Gastrocnemius medialis (tissue), 4 donors: Measurements from ENCODE around the gene RRP8. TPM values are rescaled to one million over a fixed set of nuclear protein-coding genes. Genes with fewer than 3 reads are reported as not detected.

Experiments used
- ATAC-seq, 2 donors: fragments of 150-250 bp; one replicate each; pipeline ENCODE4 v1.9.1; 2016
- DNase-seq, 2 donors: peaks; one replicate each; pipeline ENCODE4 v3.0.0-alpha.2; 2019
- H3K27ac ChIP-seq, 4 donors: fragments of 200-600 bp; sonication (generic); 1 replicate in 1 of 4; 2 replicates in 3 of 4; pipeline ENCODE4 v1.5.1; 2016 to 2018; ENCODE audit warnings: mild to moderate bottlenecking in 2 of 4, moderate library complexity in 1 of 4
- H3K27me3 ChIP-seq, 3 donors: fragments of 200-600 bp; sonication (generic) in 2 of 3; 1 replicate in 1 of 3; 2 replicates in 2 of 3; pipeline versions ENCODE4 v1.5.1 to v1.6.0; 2016 to 2019; ENCODE audit warnings: mild to moderate bottlenecking in 1 of 3, moderate library complexity in 1 of 3
- H3K36me3 ChIP-seq, 2 donors: fragments of 200-600 bp; sonication (generic) in 1 of 2; one replicate each; pipeline ENCODE4 v1.5.1; 2017 to 2018
- H3K4me1 ChIP-seq, 2 donors: fragments of 200-600 bp; sonication (generic) in 1 of 2; one replicate each; pipeline ENCODE4 v1.5.1; 2016 to 2017; ENCODE audit warnings: mild to moderate bottlenecking in 2 of 2
- H3K4me3 ChIP-seq, 4 donors: fragments of 200-600 bp; sonication (generic) in 3 of 4; 1 replicate in 1 of 4; 2 replicates in 3 of 4; pipeline ENCODE4 v1.5.1; 2016 to 2019; ENCODE audit warnings: mild to moderate bottlenecking in 2 of 4
- H3K9me3 ChIP-seq, 3 donors: fragments of 200-600 bp; sonication (generic) in 2 of 3; 1 replicate in 1 of 3; 2 replicates in 2 of 3; pipeline ENCODE4 v1.5.1; 2016 to 2019
- POLR2A ChIP-seq, 2 donors: fragments of 450-650 bp; IDR thresholded peaks; one replicate each; pipeline ENCODE4 v1.6.1; 2017; ENCODE audit warnings: antibody characterized with exemption in 2 of 2, mild to moderate bottlenecking in 2 of 2, moderate library complexity in 2 of 2
- in situ Hi-C, 4 donors: fragments of 200-750 bp; cut with MboI; loops; one replicate each; pipeline versions ENCODE4 v1.15.0 to v1.8.0; 2017; ENCODE audit warnings: low sequenced_read_pairs in 4 of 4
- intact Hi-C: fragments of 100-400 bp; cut with DNase I; formaldehyde crosslinking; loops from one replicate; pipeline ENCODE4 v1.15.1; 2023; ENCODE audit warnings: low total_unique reads
- total RNA-seq, 4 donors: library from RNA; depleted of rRNA; stranded (reverse); fragments of >200 nt; gene quantifications; one replicate each; pipeline versions ENCODE4 v1.1.0 to v1.2.3, GENCODE V29; 2016
- TF ChIP-seq, protein P1 (sequence below), 5 experiments: fragments of 450-650 bp in 3 of 5; fragments of 200-600 bp in 2 of 5; sonication (generic) in 2 of 5; IDR thresholded peaks in 4 of 5; conservative IDR thresholded peaks in 1 of 5; 1 replicate in 4 of 5; 2 replicates in 1 of 5; pipeline ENCODE4 v1.5.1; 2016 to 2019; ENCODE audit warnings: antibody characterized with exemption in 5 of 5, mild to moderate bottlenecking in 3 of 5, moderate library complexity in 3 of 5

The RRP8 gene
- total RNA-seq, 4 donors from 2014 or later, result 10.9 to 25.7 (median 14.9) TPM

DNA sequence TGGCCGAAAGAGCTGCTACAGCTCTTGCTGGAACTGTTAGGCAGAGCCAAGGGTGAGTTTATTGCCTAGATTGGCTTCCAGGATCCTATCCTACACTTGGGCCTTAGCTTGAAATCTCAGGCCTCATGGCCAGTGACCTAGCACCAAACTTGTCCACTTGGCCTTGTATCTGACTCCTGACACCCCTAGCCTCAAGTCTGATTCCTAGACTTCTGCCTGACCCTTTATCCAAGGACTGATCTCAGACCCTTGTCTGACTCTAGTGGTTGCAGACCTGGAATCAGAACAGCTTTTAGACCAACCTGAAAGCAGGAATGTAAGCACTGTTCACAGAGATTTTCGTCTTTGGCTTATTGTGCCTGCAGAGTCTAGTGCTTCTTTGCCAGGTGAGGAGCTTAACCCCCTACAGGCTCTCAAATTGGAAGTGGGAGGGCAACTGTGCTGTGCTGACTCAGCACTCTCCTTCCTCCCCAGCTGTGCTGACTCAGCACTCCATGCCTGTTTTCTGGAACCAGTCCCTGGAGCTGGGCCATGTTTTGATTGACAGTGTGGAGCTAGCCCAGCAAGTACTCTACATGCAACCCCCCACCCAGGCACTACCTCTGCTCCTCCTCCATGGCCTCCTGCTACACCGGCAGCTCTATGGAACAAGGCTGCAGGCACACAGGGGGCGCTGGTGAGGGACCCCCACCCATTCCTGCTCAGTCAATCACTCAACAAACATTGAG is 35.1 kb downstream of the RRP8 start:
- TF ChIP-seq, protein P1, sequence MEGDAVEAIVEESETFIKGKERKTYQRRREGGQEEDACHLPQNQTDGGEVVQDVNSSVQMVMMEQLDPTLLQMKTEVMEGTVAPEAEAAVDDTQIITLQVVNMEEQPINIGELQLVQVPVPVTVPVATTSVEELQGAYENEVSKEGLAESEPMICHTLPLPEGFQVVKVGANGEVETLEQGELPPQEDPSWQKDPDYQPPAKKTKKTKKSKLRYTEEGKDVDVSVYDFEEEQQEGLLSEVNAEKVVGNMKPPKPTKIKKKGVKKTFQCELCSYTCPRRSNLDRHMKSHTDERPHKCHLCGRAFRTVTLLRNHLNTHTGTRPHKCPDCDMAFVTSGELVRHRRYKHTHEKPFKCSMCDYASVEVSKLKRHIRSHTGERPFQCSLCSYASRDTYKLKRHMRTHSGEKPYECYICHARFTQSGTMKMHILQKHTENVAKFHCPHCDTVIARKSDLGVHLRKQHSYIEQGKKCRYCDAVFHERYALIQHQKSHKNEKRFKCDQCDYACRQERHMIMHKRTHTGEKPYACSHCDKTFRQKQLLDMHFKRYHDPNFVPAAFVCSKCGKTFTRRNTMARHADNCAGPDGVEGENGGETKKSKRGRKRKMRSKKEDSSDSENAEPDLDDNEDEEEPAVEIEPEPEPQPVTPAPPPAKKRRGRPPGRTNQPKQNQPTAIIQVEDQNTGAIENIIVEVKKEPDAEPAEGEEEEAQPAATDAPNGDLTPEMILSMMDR (IDR thresholded peaks at IDR 0.05 in 4 of 5, conservative IDR thresholded peaks at IDR 0.05 in 1 of 5), result no peak
- no peak for TF ChIP-seq POLR2A (IDR thresholded peaks at IDR 0.05)
- DNase-seq, result peak in 1 of 2 donors; percentile 66

DNA sequence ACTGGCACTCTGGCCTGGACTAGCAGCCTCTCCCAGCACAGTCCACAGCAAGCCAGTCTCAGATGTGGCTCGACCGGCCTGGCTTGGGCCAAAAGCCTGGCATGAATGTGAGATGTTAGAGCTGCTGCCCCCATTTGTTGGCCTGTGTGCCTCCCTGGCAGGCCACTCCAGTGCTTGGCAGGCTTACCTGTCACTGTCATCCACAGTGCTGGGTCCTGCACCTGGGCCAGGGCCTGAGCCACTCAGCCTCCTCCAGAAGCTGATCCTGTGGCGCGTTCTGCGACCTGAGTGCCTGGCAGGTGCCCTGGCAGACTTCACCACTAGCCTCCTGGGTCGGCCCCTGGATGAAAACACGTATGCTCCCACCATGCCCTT is 36.1 kb downstream of the RRP8 start:
- peak in 1 of 2 donors; percentile 24 for ATAC-seq
- peak overlapping the region; percentile 78 to 88 (median 86) for H3K27ac ChIP-seq

More for the DNA sequence above, 35.1 kb downstream of the RRP8 start:
- Histone ChIP-seq H3K9me3 (no peaks in the 10 kb centered on the region), H3K4me3 (no peak overlapping the region), H3K27ac (peak overlapping the region; percentile 78 to 88 (median 86)), H3K27me3 (no peaks in the 10 kb centered on the region), H3K36me3 (peaks cover 0 to 5% of the 10 kb centered on the region in 2 donors), H3K4me1 (peaks cover 25 to 28% of the 10 kb centered on the region in 2 donors)
- peak in 1 of 2 donors; percentile 13 for ATAC-seq
- intact Hi-C loops, result no loop called here
- in situ Hi-C loops, result no loop called here

DNA sequence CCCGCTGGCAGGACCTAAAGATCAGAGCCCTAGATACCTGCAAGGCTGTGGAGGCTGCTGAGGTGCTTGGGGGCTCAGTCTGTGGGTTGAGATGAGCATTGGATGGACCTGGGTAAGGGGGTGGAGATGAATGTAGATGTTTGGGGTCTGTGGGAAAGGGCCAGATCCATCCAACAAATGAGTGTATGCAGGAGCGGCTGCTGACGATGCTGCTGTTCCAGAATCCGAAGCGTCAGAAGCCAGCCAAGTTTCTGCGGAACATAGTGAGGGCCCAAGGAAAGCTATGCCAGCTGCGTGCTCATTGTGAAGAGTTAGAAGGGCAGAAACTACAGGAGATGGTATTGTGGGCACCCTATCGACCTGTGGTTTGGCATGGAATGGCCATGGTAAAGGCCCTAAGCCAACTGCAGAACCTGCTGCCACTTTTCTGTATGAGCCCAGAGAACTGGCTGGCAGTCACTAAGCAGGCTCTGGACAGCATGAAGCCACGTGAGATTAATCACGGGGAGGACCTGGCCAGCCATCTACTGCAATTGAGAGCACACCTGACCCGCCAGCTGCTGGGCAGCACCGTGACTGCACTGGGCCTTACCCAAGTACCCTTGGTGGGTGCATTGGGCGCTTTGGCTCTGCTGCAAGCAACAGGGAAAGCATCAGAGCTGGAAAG is 36.6 kb downstream of the RRP8 start:
- intact Hi-C loops (loop anchor here (2.0 kb wide), 1 partner anchor 20 kb away; no protein-coding TSS in a partner anchor), in situ Hi-C loops (no loop called here)
- DNase-seq (peak; percentile 81 to 83), ATAC-seq (peak; percentile 72 to 92)
- H3K4me1 ChIP-seq, result peaks cover 25 to 28% of the 10 kb centered on the region in 2 donors
- TF ChIP-seq POLR2A (IDR thresholded peaks at IDR 0.05), result no peak
- TF ChIP-seq, protein P1 (IDR thresholded peaks at IDR 0.05 in 4 of 5, conservative IDR thresholded peaks at IDR 0.05 in 1 of 5), result peak in 1 of 5 experiments; percentile 11
- H3K4me3 ChIP-seq, result no peak overlapping the region
- H3K9me3 ChIP-seq, result no peaks in the 10 kb centered on the region
- H3K36me3 ChIP-seq, result peaks cover 0 to 4% of the 10 kb centered on the region in 2 donors
- H3K27me3 ChIP-seq, result no peaks in the 10 kb centered on the region
- peak overlapping the region; percentile 78 to 88 (median 86) for H3K27ac ChIP-seq

More for the DNA sequence above, 36.1 kb downstream of the RRP8 start:
- in situ Hi-C loops, result no loop called here
- H3K27me3 ChIP-seq, result no peaks in the 10 kb centered on the region
- H3K9me3 ChIP-seq, result no peaks in the 10 kb centered on the region
- TF ChIP-seq, protein P1 (IDR thresholded peaks at IDR 0.05 in 4 of 5, conservative IDR thresholded peaks at IDR 0.05 in 1 of 5), result no peak
- TF ChIP-seq POLR2A (IDR thresholded peaks at IDR 0.05), result peak in 1 of 2 donors; percentile 22
- DNase-seq, result no peak
- H3K36me3 ChIP-seq, result peaks cover 0 to 4% of the 10 kb centered on the region in 2 donors
- H3K4me3 ChIP-seq, result no peak overlapping the region
- peaks cover 25 to 28% of the 10 kb centered on the region in 2 donors for H3K4me1 ChIP-seq
- intact Hi-C loops, result loop anchor here (2.0 kb wide), 1 partner anchor 21 kb away; no protein-coding TSS in a partner anchor

DNA sequence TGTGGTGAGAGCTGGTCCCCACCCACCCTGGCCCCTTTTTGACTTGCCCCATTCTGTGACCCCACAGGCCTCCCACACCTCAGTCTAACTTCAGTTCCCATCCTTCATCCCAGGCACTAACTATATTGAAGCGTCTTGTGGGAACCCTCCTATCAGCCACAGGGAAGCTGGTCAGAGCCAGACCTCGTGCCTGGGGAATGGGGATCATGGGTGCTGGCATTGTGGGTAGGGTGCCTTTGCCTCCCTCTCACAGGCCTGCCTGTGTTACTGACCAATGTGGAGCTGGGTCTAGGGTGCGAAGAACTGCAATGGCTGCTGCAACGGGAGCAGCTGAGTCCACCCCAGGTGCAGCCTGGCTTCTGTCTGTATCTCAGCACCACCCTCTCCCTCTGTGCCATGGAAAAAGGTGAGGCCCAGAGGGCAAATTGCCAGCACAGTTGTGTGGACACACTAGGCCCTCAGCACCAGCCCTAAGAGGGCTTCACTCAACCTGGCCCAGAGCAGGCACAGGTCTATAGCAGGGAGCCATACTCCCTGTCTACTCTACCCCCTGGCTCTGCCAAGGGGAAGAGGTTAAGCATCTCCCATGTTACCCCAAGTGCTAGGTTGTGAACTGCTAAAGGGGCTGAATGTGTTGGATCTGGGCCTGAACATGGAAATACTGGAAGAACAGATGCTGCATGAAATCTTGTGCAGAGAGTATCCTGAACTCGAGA is 37.3 kb downstream of the RRP8 start:
- TF ChIP-seq, protein P1 (IDR thresholded peaks at IDR 0.05 in 4 of 5, conservative IDR thresholded peaks at IDR 0.05 in 1 of 5), result no peak
- no peak for TF ChIP-seq POLR2A (IDR thresholded peaks at IDR 0.05)
- peaks cover 19 to 28% of the 10 kb centered on the region in 2 donors for H3K4me1 ChIP-seq
- ATAC-seq (no peak), DNase-seq (no peak)
- in situ Hi-C loops (no loop called here), intact Hi-C loops (loop anchor here (2.0 kb wide), 1 partner anchor 19 kb away; no protein-coding TSS in a partner anchor)
- peak overlapping the region; percentile 78 to 88 (median 86) for H3K27ac ChIP-seq
- no peak overlapping the region for H3K4me3 ChIP-seq
- H3K36me3 ChIP-seq, result peaks cover 0 to 4% of the 10 kb centered on the region in 2 donors
- H3K27me3 ChIP-seq, result no peaks in the 10 kb centered on the region
- no peaks in the 10 kb centered on the region for H3K9me3 ChIP-seq
